ENCODE results near the gene INSRR. TPM values are rescaled to one million over a fixed set of nuclear protein-coding genes. Genes with fewer than 3 reads are reported as not detected.

Gene INSRR
- total and polyA plus RNA-seq, 8 donors = 0.03 to 0.06 (median 0.04) TPM; not detected in 4

GRCh38 chr1:156847591-156848460 lies 11.1 kb downstream of the INSRR start:
- no peak overlapping the region for H3K27ac ChIP-seq
- DNase-seq = no peak
- H3K4me3 ChIP-seq = no peak overlapping the region
- H3K36me3 ChIP-seq = no peaks in the 10 kb centered on the region
- H3K9me3 ChIP-seq = no peaks in the 10 kb centered on the region
- no peak for TF ChIP-seq CTCF (IDR thresholded peaks at IDR 0.05)
- no peak for ATAC-seq
- H3K4me1 ChIP-seq = peaks cover 5 to 11% of the 10 kb centered on the region in 2 donors
- H3K27me3 ChIP-seq = peaks cover 43 to 93% of the 10 kb centered on the region in 2 donors
- intact Hi-C loops (cut with DNase I) = no loop called here

GRCh38 chr1:156846643-156847042 lies 12.3 kb downstream of the INSRR start:
- DNase-seq (no peak), ATAC-seq (no peak)
- TF ChIP-seq CTCF (IDR thresholded peaks at IDR 0.05) = no peak
- Histone ChIP-seq H3K27ac (no peak overlapping the region), H3K9me3 (no peaks in the 10 kb centered on the region), H3K4me1 (peaks cover 5 to 11% of the 10 kb centered on the region in 2 donors), H3K36me3 (no peaks in the 10 kb centered on the region), H3K27me3 (peaks cover 43 to 97% of the 10 kb centered on the region in 2 donors), H3K4me3 (no peak overlapping the region)
- intact Hi-C loops (cut with DNase I) = no loop called here

- peaks cover 43 to 97% of the 10 kb centered on the region in 2 donors for H3K27me3 ChIP-seq
- H3K36me3 ChIP-seq = no peaks in the 10 kb centered on the region
- DNase-seq (no peak), ATAC-seq (no peak)
- H3K4me1 ChIP-seq = peaks cover 5 to 11% of the 10 kb centered on the region in 2 donors
- TF ChIP-seq CTCF (IDR thresholded peaks at IDR 0.05) = no peak
- H3K9me3 ChIP-seq = no peaks in the 10 kb centered on the region
- intact Hi-C loops (cut with DNase I) = no loop called here
- H3K27ac ChIP-seq = no peak overlapping the region
- no peak overlapping the region for H3K4me3 ChIP-seq
These were observed 12.9 kb downstream of the INSRR start for GRCh38 chr1:156845953-156846545.

- no peak for ATAC-seq
- Histone ChIP-seq H3K4me3 (no peak overlapping the region), H3K9me3 (no peaks in the 10 kb centered on the region), H3K36me3 (no peaks in the 10 kb centered on the region), H3K4me1 (peaks cover 5 to 11% of the 10 kb centered on the region in 2 donors), H3K27me3 (peaks cover 43 to 100% of the 10 kb centered on the region in 2 donors), H3K27ac (no peak overlapping the region)
- no peak for DNase-seq
- intact Hi-C loops (cut with DNase I) = no loop called here
- TF ChIP-seq CTCF (IDR thresholded peaks at IDR 0.05) = no peak
These were observed 13.6 kb downstream of the INSRR start for GRCh38 chr1:156845055-156845952.
